SU-DHL-6 (cell line): ENCODE data around the gene IPCEF1.

Experiments used
- CTCF ChIP-seq: fragments of 200-600 bp; sonication (generic); IDR thresholded peaks from one replicate; pipeline ENCODE4 v1.5.1; 2017; ENCODE audit warnings: antibody characterized with exemption, mild to moderate bottlenecking, low read length, moderate library complexity; ENCODE audit not compliant: insufficient read depth, poor library complexity, severe bottlenecking
- EZH2phosphoT487 ChIP-seq: fragments of 200-600 bp; sonication (generic), shearing (Covaris generic); conservative IDR thresholded peaks from 2 replicates; pipeline ENCODE4 v1.6.1; 2018; ENCODE audit warnings: mild to moderate bottlenecking, antibody characterized with exemption, low read length, moderate library complexity, mixed read lengths

DNA sequence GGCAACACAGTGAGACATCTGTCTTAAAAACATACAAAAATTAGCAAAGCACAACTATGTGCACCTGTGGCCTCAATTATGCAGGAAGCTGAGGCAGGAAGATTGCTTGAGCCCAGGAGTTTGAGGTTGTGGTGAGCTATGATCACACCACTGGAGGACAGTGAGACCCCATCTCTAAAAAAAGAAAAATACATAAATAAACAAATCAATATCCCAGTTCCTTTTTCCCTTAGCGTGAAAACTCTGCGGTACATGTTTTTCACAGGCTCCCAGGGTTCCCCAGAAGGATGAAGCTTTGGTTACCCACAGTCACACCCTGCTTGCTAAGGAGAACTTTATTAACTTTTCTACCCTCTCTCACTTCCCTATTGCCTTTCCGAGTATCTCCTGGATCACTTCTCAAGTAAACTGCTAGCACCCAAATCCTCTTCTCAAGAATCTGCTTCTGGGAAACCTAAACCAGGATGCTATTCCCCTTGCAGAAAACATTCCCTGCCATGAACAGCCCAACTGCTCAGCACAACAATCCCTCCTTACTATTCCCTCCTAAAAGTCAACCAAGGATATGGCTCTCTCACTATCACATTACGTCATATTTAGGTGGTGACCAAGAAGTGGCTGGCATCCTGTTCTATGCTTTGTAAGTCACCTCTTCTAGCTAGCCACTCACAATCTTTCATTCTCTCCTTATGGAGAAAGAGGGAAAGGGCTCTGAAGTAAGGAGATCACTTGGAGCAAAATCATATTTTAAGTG is 122.4 kb downstream of the IPCEF1 start:
- no peak for TF ChIP-seq CTCF
- TF ChIP-seq EZH2phosphoT487 = no peak
